Trophoblast cell (in vitro differentiated cells and primary cell): ENCODE measurements around the gene NTNG1.

Source experiments
- DNase-seq, 2 donors: peaks; one replicate each; pipeline ENCODE4 v3.0.0-alpha.2; 2016
- H2AFZ ChIP-seq: 2 replicates; pipeline ENCODE4 v1.6.1; 2013; ENCODE audit warnings: low read length, moderate library complexity, mild to moderate bottlenecking; ENCODE audit not compliant: insufficient read depth, poor library complexity
- H2AK5ac ChIP-seq: 2 replicates; pipeline ENCODE4 v1.6.1; 2013; ENCODE audit warnings: mild to moderate bottlenecking, low read length
- H2BK120ac ChIP-seq: 2 replicates; pipeline ENCODE4 v1.6.1; 2013; ENCODE audit warnings: low read length, mild to moderate bottlenecking, moderate library complexity; ENCODE audit not compliant: insufficient read depth, poor library complexity
- H2BK12ac ChIP-seq: 2 replicates; pipeline ENCODE4 v1.6.1; 2013; ENCODE audit warnings: mild to moderate bottlenecking, low read length, moderate library complexity
- H2BK5ac ChIP-seq: 2 replicates; pipeline ENCODE4 v1.6.1; 2013; ENCODE audit warnings: low read length, low read depth, moderate library complexity, mild to moderate bottlenecking; ENCODE audit not compliant: poor library complexity
- H3K14ac ChIP-seq: 2 replicates; pipeline ENCODE4 v1.6.1; 2013; ENCODE audit warnings: mild to moderate bottlenecking, low read length
- H3K18ac ChIP-seq: 2 replicates; pipeline ENCODE4 v1.6.1; 2013; ENCODE audit warnings: mild to moderate bottlenecking, low read length
- H3K23ac ChIP-seq: 2 replicates; pipeline ENCODE4 v1.6.1; 2013; ENCODE audit warnings: low read length
- H3K27ac ChIP-seq: 2 replicates; pipeline ENCODE4 v1.5.1; 2013; ENCODE audit warnings: low read depth, mild to moderate bottlenecking, inconsistent platforms, low read length, moderate library complexity
- H3K27me3 ChIP-seq: 2 replicates; pipeline ENCODE4 v1.6.1; 2013; ENCODE audit warnings: inconsistent platforms, mild to moderate bottlenecking, low read length, moderate library complexity; ENCODE audit not compliant: insufficient read depth
- H3K36me3 ChIP-seq, 2 experiments: 1 replicate in 1 of 2; 2 replicates in 1 of 2; pipeline ENCODE4 v1.6.1; 2013; ENCODE audit warnings: low read length in 2 of 2, mild to moderate bottlenecking in 2 of 2, moderate library complexity in 1 of 2; ENCODE audit not compliant: insufficient read depth in 2 of 2, control insufficient read depth in 1 of 2
- H3K4ac ChIP-seq: 2 replicates; pipeline ENCODE4 v1.6.1; 2013; ENCODE audit warnings: low read depth, mild to moderate bottlenecking, low read length, moderate library complexity
- H3K4me1 ChIP-seq, 2 experiments: 1 replicate in 1 of 2; 2 replicates in 1 of 2; pipeline ENCODE4 v1.6.1; 2013; ENCODE audit warnings: low read length in 2 of 2, mild to moderate bottlenecking in 2 of 2, moderate library complexity in 1 of 2; ENCODE audit not compliant: insufficient read depth in 2 of 2, control insufficient read depth in 1 of 2
- H3K4me2 ChIP-seq: 2 replicates; pipeline ENCODE4 v1.6.1; 2013; ENCODE audit warnings: inconsistent platforms, mild to moderate bottlenecking, low read length, moderate library complexity
- H3K4me3 ChIP-seq: 2 replicates; pipeline ENCODE4 v1.5.1; 2013; ENCODE audit warnings: mild to moderate bottlenecking, low read depth, low read length, inconsistent platforms
- H3K79me1 ChIP-seq: one replicate; pipeline ENCODE4 v1.6.1; 2013; ENCODE audit warnings: low read length
- H3K79me2 ChIP-seq: 2 replicates; pipeline ENCODE4 v1.6.1; 2013; ENCODE audit warnings: low read length, mild to moderate bottlenecking; ENCODE audit not compliant: control insufficient read depth, insufficient read depth, poor library complexity
- H3K9ac ChIP-seq: 2 replicates; pipeline ENCODE4 v1.6.1; 2013; ENCODE audit warnings: mild to moderate bottlenecking, low read length
- H3K9me3 ChIP-seq: 2 replicates; pipeline ENCODE4 v1.6.1; 2013; ENCODE audit warnings: low read depth, mild to moderate bottlenecking, control low read depth, inconsistent platforms, low read length; ENCODE audit not compliant: insufficient read depth
- H4K12ac ChIP-seq: 2 replicates; pipeline ENCODE4 v1.6.1; 2013; ENCODE audit warnings: low read depth, mild to moderate bottlenecking, low read length, moderate library complexity
- H4K8ac ChIP-seq: 2 replicates; pipeline ENCODE4 v1.6.1; 2013; ENCODE audit warnings: low read depth, mild to moderate bottlenecking, low read length, moderate library complexity
- H4K91ac ChIP-seq: one replicate; pipeline ENCODE4 v1.6.1; 2013; ENCODE audit warnings: low read depth, mild to moderate bottlenecking, low read length, moderate library complexity
- WGBS: extraction: QIAGEN DNeasy Blood & Tissue Kit; methylation state at CpG from one replicate; pipeline ENCODE4 v1.1.7; 2013; ENCODE audit warnings: missing lambda C conversion rate; ENCODE audit not compliant: insufficient read length, insufficient coverage; ENCODE audit errors: extremely low coverage; 5-methylcytosine and 5-hydroxymethylcytosine counted together

The NTNG1 gene

DNA sequence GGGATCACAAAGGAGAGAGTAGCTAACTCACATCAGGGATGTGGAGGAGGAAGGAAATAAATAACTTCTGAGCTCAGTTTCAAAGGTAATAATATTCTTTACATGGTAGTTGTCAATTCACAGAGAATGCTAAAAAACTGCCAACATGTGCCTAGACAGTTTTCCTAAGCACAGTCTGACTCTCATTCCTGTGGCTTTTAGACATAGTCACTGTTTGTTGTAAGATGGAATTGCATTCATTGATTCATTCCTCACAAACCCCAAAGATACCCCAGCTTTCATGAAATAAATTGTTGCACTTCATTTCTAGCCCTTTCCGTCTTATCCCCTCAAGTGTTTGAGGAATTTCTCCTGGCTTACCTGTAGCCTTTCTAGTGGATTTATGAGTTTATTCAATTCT, 263.9 kb downstream of the NTNG1 start:
- no peak overlapping the region for H3K9ac ChIP-seq
- DNase-seq = no peak
- no peak overlapping the region for H2BK120ac ChIP-seq
- H2AK5ac ChIP-seq = no peak overlapping the region
- no peak overlapping the region for H3K18ac ChIP-seq
- H3K14ac ChIP-seq = no peak overlapping the region
- H4K8ac ChIP-seq = no peak overlapping the region
- no peak overlapping the region for H3K4me3 ChIP-seq
- no peak overlapping the region for H4K12ac ChIP-seq
- no peak overlapping the region for H4K91ac ChIP-seq
- H3K9me3 ChIP-seq = no peaks in the 10 kb centered on the region
- H3K27me3 ChIP-seq = no peaks in the 10 kb centered on the region
- H2BK5ac ChIP-seq = no peak overlapping the region
- no peaks in the 10 kb centered on the region for H3K4me1 ChIP-seq
- H3K23ac ChIP-seq = no peak overlapping the region
- no peak overlapping the region for H3K4ac ChIP-seq
- H3K79me2 ChIP-seq = no peaks in the 10 kb centered on the region
- no peak overlapping the region for H3K4me2 ChIP-seq
- no CpG with 5 or more reads among the region's 1 CpG for WGBS
- H2BK12ac ChIP-seq = no peak overlapping the region
- H3K36me3 ChIP-seq = no peaks in the 10 kb centered on the region
- no peaks in the 10 kb centered on the region for H3K79me1 ChIP-seq
- H2AFZ ChIP-seq = no peak overlapping the region
- H3K27ac ChIP-seq = no peak overlapping the region

DNA sequence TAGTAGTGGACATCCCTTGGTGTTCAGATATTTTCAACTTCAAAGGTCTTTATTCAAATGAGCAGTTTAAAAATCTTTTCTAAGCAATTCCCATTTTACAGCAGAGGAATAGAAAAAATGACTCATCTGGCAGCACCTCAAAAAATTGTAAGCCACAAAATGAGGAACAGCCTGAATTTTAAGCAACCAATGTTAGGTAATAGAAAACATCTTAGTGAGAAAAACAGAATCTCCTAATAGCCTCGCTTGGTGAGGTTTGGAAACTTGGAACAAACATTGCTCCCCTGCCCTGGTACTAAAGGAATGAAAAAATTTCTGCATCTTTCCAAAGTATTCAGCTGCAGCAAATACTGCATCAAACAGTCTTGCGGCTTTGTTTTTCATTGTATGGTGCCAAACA, 264.4 kb downstream of the NTNG1 start:
- H3K14ac ChIP-seq = no peak overlapping the region
- H3K9me3 ChIP-seq = no peaks in the 10 kb centered on the region
- H3K23ac ChIP-seq = no peak overlapping the region
- H4K12ac ChIP-seq = no peak overlapping the region
- H3K79me2 ChIP-seq = no peaks in the 10 kb centered on the region
- H3K27me3 ChIP-seq = no peaks in the 10 kb centered on the region
- no peak overlapping the region for H3K4ac ChIP-seq
- H3K36me3 ChIP-seq = no peaks in the 10 kb centered on the region
- DNase-seq = peak in 1 of 2 donors; percentile 4
- H2AFZ ChIP-seq = no peak overlapping the region
- H2BK120ac ChIP-seq = no peak overlapping the region
- H3K27ac ChIP-seq = no peak overlapping the region
- no peak overlapping the region for H3K9ac ChIP-seq
- H3K79me1 ChIP-seq = no peaks in the 10 kb centered on the region
- no peak overlapping the region for H4K91ac ChIP-seq
- no peak overlapping the region for H3K18ac ChIP-seq
- H3K4me2 ChIP-seq = no peak overlapping the region
- H2AK5ac ChIP-seq = no peak overlapping the region
- H3K4me3 ChIP-seq = no peak overlapping the region
- no peaks in the 10 kb centered on the region for H3K4me1 ChIP-seq
- H2BK5ac ChIP-seq = no peak overlapping the region
- H2BK12ac ChIP-seq = no peak overlapping the region
- WGBS = no CpG with 5 or more reads among the region's 2 CpGs
- H4K8ac ChIP-seq = no peak overlapping the region

DNA sequence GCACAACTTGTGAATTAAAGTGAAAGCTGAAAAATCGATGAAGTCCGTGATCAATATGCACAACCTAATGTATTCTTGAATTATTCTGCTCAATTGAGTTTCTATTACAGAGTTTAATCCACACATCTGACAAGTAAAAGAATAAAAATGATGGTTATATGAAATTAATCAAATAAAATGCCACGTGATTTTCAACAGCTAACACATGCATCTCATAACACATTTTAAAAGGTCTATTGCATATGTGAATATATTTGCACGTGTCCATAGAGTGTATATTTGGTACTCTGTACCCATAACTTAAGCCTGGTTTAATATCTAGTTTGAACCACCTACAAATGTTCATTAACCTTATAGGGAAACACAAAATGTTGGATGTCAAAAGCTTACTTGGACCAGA, 266.2 kb downstream of the NTNG1 start:
- Histone ChIP-seq H3K18ac (no peak overlapping the region), H3K14ac (no peak overlapping the region), H2BK120ac (no peak overlapping the region), H4K8ac (no peak overlapping the region), H2AFZ (no peak overlapping the region), H3K4me3 (no peak overlapping the region), H2BK5ac (no peak overlapping the region), H4K12ac (no peak overlapping the region), H3K79me2 (no peaks in the 10 kb centered on the region), H4K91ac (no peak overlapping the region), H3K27ac (no peak overlapping the region), H3K27me3 (no peaks in the 10 kb centered on the region), H3K9ac (no peak overlapping the region), H3K23ac (no peak overlapping the region), H3K9me3 (no peaks in the 10 kb centered on the region), H3K4me2 (no peak overlapping the region), H3K36me3 (no peaks in the 10 kb centered on the region), H3K4me1 (no peaks in the 10 kb centered on the region), H2BK12ac (no peak overlapping the region), H3K4ac (no peak overlapping the region), H2AK5ac (no peak overlapping the region), H3K79me1 (no peaks in the 10 kb centered on the region)
- no peak for DNase-seq
- no CpG with 5 or more reads among the region's 4 CpGs for WGBS

DNA sequence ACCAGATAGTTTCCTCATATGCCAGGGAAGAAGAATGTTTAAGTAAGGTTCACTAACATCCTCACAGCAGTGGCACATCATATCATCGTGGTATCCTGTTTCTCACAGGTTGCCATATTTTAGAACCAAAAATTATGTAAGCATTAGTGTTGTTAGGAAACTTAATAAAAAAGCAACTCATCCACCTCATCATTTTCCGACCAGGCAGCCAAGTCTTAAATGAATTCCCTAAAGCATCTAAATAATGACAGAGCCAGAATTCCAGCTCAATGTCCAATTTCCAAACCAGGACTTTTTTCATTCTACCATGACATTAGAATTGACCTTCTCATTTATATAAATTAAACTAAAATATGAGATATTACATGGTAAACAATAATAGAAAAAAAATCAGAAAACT, 272.7 kb downstream of the NTNG1 start:
- Histone ChIP-seq H3K79me2 (no peaks in the 10 kb centered on the region), H2AK5ac (no peak overlapping the region), H3K27me3 (no peaks in the 10 kb centered on the region), H3K18ac (no peak overlapping the region), H4K12ac (no peak overlapping the region), H3K79me1 (no peaks in the 10 kb centered on the region), H2AFZ (no peak overlapping the region), H3K4me3 (no peak overlapping the region), H4K91ac (no peak overlapping the region), H2BK12ac (no peak overlapping the region), H3K9me3 (no peaks in the 10 kb centered on the region), H3K14ac (no peak overlapping the region), H2BK5ac (no peak overlapping the region), H4K8ac (no peak overlapping the region), H3K4me2 (no peak overlapping the region), H3K4ac (no peak overlapping the region), H3K4me1 (no peaks in the 10 kb centered on the region), H3K9ac (no peak overlapping the region), H3K27ac (no peak overlapping the region), H3K23ac (no peak overlapping the region), H2BK120ac (no peak overlapping the region), H3K36me3 (no peaks in the 10 kb centered on the region)
- no peak for DNase-seq
- WGBS = no CpG with 5 or more reads among the region's 2 CpGs
